Measurements from ENCODE around the gene PARVG.

DNA sequence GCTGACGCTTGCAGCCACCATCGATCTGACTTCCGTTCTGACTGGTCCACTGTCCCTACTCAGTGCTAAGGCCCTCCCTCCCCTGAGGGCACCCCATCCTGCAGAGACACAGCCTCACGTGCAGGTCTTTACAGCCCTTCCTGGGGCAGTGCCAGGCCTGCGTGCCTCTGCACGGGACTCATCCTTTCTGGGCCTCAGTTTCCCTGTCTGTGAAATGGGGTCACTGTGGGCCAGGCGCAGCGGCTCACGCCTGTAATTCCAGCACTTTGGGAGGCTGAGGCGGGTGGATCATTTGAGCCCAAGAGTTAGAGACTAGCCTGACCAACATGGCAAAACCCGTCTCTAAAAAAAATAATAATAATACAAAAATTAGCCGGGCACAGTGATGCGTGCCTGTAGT lies 17.8 kb upstream of the PARVG start:
- TF ChIP-seq POLR2AphosphoS5 (IDR thresholded peaks at IDR 0.05; ENCODE audit: low read depth, low read length) (no peak), EP300 (IDR thresholded peaks at IDR 0.05; ENCODE audit: borderline replicate concordance in 1 of 2, low read depth in 2 of 2, low read length in 2 of 2) (no peak), ZNF274 (IDR thresholded peaks at IDR 0.05; ENCODE audit: borderline replicate concordance, extremely low read depth, low read length) (no peak), EZH2 (IDR thresholded peaks at IDR 0.05; ENCODE audit: low read depth, low read length, severe bottlenecking) (no peak), GTF2F1 (IDR thresholded peaks at IDR 0.05; ENCODE audit: borderline replicate concordance, low read depth, low read length) (no peak), KDM5A (IDR thresholded peaks at IDR 0.05; ENCODE audit: low read length) (no peak), CTCF (IDR thresholded peaks at IDR 0.05; ENCODE audit: control extremely low read depth in 1 of 3, insufficient read depth in 1 of 3, low read depth in 1 of 3, low read length in 3 of 3) (no peak), JUN (IDR thresholded peaks at IDR 0.05; ENCODE audit: low read depth, low read length) (no peak)
